ENCODE results near the gene TXNDC11.

The TXNDC11 gene

DNA sequence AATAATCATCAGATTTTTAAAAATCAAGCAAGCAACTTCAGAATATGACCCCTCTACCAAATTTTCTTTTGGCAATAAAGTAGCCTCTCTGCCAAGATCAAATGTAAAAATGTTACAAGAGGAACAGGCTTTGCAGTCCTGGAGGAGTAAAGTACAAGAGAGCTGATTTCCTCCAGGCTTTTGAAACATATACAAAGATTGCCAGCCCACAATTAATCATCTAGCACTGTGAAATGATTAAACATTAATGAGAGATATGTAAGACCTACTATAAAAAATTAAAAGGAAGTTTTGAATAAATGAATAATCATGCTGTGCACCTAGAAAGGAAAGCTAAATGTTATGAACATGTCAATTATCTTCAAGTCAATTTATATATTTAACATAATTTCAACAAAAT, 26.3 kb downstream of the TXNDC11 start:
- DNase-seq = no peak

DNA sequence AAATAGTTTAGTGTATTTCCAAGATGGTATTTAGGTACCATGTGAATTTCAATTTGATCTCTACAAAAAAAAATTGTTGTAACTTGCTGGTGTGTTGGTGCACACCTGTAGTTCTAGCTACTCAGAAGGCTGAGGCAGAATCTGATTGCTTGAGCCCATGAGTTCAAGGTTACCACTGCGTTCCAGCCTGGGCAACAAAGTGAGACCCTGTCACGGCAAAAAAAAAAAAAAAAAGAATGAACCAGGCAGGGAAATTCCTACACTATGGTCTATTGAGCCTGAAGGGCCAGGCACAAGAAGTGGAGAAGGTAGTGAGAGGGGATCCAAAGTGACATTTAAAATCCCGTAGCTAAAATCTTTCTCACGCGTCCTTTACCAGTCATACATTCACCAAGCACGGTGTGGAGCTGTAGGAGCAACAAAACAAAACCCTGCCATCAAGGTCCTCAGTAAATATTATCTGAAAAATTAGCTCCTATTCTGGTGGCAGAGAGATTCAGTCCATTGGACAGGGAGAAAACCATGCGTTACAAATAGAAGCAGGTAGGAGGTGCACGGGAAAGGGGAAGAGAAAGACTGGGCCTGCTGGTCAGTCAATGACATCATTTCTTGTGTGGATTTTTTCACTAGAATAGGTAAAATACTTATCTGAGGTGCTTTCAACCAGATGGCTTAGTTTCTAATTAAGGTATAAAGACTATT, 27.3 kb downstream of the TXNDC11 start:
- no peak for DNase-seq

DNA sequence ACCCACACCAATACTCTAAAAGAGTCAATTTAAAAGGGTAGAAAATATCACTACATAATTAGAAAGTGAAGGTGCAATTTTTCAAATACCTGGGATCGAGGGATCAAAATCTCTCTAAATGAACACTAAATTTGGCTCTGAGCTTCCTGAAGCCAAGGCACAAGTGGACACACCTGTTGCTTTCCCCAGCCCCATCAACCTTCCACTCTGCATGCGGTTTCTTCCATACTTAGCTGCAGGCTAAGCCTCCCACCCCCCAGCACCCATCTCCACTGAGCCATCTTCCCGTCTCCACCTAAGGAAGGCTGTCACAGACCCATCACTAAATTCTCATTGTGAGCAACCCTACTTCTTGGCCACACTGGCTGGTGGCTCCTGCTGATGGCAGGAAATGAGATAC, 30.5 kb downstream of the TXNDC11 start:
- no peak for DNase-seq

DNA sequence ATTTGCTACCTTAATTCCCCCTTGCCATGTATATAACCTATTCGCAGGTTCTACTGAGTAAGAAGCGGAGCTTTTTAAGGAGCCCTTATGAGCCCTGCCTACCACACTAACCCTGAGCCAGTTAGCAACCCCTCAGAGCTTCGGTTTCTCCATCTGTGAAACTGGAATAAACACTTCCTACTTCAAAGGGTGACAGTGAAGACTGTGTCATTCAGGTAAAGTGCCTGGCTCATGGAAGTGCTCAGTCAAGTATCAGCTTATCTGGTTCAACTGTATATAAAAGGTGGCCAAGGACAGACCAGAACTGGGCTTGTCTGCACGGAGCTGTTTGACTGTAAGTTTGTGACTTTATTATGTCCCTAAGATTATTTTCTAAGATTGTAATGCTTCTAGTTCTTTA, 31.0 kb downstream of the TXNDC11 start:
- no peak for DNase-seq

DNA sequence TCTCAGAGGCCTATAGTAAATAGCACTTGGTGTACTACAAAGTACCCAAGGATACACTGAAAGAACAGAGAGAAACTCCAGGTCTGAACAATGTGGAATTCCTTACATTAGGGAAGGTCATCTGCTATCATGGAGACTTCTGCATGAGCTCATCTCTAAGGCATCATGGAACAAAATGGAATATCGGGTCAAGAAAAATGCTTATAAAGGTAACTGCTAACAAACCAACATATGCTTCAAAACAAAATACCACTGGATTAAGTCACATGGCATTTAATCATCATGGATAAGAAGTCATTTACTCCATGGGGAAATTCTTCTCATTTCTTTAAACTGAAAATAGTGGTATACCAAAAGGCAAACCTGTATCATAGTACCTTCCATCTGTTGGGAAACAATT, 34.2 kb downstream of the TXNDC11 start:
- no peak for DNase-seq

DNA sequence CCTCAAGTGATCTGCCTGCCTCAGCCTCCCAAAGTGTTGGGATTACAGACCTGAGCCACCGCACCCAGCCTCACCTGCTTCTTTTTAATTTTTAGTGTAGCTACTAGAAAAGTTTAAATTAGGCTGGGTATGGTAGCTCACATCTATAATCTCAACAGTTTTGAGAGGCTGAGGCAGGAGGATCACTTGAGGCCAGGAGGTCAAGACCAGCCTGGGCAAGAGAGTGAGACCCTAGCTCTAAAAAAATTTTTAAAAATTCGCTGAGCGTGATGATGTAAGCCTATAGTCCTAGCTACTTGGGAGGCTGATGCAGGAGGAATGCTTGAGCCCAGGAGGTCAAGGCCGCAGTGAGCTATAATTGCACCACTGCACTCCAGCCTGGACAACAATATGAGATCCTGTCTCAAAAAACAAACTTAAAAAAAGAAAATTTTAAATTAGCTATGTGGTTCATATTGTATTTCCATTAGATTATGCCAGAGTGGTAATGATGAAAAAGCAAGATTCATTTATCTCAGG, 34.9 kb downstream of the TXNDC11 start:
- no peak for DNase-seq

DNA sequence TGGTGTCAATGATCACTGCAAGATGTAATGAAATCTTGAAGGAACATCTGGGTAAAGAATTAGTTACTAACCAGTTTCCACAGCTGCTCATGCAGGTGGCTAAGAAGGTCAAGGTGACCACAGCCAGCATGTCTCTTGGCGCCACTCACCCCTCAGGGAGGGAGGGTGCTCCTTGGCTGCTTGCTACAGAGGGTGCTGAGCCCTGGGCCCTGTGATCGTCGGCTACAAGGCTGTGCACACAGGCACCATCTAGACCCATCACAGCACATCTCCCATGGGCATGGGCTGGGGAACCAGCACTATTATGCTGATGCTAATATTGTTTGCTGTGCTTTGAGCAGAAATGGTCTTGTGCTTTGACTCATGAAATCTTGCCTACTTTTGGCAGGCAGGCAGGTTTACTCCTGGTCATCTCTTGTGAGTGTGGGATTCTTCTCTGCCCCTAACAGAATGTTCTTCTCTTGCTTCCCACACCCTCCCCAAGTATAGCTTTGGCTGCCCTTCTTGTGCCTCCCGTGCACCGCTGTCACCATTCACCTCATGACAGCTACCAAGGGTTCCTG, 36.4 kb downstream of the TXNDC11 start:
- peak; percentile 49 for DNase-seq

DNA sequence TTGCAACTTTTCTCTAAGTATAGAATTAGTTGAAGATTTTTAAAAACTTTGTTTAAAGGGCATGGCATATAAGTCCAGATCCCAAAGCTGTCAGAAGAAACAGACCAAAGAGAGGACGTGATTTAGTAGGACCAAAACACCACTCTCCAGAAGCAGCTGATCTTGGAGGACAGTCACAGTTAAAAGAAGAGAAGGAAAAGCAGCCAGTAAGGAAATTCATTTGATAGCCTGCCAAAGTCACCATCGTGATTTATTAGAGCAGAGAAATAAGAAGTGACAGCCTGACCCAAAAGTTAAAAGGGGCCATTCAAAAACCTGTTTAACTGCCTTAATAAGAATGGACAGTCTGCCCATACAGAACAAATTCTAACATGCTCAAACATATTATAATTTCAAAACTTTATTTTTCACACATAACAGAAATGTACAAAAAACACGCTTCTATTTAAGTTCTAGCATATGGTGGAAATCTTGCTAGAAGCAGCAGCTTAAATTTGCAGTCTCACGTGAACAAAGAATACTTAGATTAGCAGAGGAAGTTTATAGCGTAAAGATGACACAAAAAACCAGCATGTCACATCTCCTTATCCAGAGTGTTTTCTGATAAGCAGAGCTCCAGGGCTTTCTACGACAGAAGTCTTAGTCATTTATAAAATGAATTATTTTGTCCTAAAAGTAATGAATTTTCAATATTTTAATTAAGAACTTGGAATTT, 37.2 kb downstream of the TXNDC11 start:
- DNase-seq = peak; percentile 81

DNA sequence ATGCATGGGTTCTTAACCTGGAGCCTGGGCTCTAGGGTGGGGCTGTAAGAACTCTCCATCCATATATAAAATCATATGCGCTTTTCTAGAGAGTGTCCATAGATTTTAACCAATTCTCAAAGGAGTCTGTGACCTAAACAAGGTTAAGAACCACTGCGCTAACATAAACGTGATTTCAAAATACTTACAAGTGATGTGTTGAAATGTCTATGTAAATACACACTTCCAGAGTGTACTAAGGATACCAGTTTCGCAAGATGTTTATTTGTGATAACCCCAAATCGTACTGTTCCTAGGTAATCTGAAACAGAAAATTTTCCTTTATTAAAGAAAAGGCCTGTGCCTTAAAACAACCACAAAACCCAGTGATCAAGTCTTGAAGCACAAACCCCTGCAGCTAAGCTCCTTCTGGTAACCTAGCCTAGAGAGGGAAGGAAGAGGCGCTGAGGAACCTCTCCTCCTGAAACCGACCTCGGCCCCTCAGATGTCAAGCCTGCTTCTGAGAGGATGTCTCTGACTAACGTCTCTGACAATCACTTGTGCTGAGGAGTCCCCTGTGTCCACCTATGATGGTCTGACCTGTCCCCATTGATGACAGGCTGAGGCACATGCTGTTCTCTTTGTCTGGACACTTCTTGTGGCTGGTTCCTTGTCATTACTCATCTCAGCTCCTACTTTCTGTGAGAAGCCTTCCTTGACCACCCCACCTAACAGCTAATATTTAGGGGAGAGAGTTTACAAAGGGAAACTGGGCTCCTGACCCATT, 42.2 kb downstream of the TXNDC11 start:
- no peak for DNase-seq

DNA sequence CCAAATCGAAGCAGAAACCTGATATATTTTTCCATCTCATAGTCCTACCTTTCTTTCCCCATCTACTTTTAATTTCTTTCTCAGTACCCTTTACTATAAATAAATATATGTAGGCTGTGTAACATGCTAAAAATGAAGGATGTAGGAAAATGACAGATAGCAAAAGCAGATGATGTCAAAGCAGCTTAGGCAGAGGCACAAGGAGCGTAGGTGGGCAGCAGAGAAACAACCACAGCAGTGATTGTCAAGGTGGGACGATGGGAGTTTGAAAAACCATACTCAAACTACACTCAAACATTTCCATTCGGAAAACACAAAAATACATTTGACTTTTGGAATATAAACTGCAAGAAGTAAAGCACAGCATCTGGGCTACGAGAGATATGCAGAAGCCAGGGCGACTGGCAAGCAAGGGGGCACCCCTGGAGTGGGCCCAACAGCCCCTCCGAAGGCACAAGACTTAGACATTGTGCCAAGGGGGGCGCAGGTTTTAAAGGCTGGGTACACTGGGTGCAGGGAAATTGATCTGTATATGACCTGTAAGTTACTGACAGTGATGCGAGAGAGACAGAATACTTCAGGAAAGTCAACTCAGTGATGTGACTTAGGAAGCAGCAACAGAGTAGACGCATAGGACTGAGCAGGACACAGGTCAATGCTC, 43.3 kb downstream of the TXNDC11 start:
- no peak for DNase-seq

DNA sequence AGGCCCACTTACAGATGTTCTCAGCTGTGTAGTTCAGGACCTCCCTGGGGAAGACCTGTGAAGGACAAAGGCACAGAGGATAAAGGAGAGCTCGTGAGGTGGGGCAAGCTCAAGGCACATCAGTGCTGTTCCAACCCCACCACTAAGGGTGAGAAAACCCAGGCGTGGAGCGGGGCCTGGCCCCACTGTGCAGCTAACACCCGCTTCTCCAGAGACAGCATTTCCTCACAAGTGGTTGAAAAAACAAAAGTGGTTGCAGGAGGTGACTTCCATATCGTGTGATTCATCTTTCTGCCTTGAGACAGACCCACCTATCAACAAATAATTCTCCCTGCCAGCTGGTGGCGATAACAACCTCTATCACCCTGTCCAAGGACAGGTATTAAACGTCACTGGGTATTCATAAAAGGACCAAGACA, 44.4 kb downstream of the TXNDC11 start:
- no peak for DNase-seq

DNA sequence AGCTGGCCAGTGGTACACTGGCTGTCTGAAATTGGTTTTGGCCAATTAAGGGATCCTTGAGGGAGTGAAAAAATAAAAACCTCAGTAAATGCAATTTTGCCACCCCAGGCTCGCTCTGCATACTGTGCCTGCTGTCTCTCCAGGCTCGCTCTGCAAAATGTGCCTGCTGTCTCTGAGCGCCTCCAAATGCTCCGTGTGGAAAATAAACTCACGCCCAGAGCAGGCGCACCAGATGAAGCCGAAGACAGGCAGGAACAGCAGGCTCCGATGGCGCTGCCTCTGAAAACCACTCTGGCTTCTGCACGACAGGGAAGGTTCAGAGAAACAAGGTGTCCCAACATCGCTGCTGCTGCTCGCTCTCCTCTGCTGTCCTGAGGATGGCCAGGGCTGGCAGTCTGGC, 45.3 kb downstream of the TXNDC11 start:
- no peak for DNase-seq

DNA sequence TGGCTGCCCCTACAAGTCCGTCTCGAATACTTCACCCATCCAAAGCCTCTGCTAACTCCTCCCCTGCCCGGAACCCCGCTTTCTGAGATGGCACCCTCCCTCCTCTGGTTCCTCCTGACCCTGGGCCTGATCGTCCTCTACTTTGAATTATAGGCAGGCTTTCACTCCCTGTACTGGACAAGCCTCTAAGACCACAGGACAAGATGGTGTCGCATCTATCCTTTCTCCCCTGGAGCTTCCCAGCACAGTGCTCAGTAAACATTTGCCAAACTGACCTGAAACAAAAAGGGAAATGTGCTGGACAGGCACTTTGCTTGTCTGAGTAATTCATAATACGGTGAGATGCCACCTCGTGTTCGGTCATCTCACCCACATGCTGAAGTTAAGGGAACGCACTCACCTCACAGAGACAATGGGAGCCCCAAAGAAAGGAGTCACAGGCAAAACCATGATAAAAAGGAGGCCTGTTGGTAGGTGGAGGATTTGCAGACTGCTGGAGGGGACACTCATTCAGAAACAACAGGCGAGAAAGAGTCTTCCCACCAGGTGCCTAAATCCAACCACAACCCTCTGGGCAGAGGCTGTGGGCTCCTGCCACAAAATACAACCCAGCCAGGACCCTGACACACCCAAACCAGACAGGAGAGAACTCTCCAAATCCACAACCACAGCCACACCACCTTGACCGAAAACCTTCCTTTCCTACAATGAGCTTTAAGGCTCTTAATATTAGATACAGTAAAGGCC, 46.2 kb downstream of the TXNDC11 start:
- no peak for DNase-seq

DNA sequence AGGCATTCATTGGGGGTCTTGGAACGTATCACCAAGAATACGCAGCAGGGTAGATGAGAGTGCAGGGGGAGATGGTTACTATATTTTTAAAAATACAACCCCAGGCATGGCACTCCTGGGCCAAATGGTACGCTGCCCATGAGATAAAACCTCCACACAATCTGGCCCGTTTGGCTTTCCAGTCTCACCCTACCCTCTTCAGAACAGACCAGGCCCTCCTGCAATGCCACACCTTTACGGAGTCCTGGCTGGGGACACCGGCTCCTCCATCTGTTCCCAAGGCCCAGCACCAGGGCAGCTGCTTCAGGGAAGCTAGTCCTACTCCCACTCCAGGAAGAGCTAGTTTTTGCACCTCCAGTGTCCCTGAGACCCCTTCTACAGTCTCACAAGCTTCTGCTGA, 50.0 kb downstream of the TXNDC11 start:
- DNase-seq = no peak

DNA sequence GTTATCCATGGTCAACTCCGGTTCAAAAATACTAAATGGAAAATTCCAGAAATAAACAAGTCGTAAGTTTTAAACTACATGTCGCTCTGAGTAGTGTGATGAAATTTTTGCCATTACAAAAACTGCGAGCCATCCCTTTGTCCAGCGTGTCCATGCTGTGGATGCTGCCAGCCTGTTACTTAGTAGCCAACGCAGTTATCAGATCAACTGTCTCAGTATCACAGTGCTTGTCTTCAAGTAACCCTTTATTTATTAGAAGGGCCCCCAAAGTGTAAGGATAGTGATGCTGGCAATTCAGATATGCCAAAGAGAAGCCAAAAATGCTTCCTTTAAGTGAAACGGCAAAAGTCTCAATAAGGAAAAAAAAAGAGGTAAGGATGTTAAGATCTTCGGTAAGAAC, 50.5 kb downstream of the TXNDC11 start:
- DNase-seq = no peak

DNA sequence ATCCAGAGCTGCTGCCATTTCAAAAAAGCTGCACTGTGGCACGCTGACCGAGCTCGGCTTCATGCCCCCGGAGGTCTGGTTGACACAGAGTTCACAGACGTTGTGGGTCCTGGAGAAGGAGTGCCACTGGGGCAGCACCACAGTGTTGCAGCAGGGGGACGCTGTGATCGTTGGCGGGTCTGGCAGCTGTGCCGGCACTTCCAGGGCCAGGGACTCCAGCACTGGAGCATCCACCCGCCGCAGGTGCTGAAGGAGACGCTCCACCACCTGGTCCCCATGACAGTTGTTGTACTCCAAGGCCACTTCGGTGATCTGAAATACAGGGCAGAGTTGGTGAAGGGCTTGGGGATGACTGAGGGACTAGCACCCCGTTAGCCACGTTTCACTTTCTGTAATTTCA, 50.9 kb downstream of the TXNDC11 start:
- DNase-seq = no peak

DNA sequence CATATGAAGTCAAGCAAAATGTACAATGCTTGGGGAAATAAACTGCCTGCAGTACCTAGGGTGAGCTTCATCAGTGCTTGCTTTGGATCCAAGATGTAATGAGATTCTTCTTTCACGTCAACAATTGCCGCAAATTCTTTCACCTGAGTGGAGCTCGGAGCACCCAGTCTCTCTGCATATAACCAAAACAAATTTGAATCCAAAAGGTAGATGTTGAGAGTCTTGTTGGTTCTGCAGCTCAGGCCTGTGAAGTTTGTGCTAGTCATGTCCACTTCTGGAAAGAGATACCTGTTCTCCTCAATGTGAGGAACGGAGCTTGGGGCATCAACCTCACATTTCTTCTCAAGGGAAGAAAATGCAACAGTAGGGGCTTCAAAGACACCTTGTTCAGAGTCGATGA, 51.4 kb downstream of the TXNDC11 start:
- DNase-seq = no peak

DNA sequence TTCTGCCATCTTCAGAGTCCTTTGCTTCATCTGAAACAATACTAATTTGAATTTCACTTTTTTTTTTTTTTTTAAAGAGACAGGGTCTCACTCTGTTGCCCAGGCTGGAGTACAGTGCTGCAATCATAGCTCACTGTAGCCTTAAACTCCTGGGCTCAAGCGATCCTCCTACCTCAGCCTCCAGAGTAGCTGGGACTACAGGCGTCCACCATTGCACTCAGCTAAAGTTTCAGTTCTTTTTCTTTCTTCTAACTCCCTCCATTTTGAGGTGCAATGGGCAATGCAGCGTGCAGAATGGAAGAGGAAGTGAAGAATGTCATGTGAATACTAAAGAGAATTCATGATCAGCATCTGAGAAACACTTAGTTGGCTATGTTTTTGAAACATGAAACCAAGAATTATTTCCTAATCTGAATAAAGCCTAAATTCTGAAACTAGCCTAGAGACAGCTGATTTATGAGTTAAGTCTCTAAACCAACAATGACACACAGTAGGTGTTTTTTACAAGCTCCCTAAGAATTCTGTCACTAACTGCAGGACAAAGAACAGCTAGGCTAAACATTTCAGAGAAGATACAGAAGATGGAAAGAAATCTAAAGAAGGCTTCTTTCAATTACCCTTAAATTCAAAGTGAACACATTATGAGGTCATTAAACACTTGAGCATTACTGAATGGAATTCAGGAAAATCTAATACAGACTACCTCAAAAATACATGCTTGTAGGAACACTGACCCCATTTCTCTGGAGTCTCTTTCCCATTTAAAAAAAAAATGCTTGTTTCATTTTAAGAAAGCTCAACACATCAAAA, 53.4 kb downstream of the TXNDC11 start:
- DNase-seq = no peak

DNA sequence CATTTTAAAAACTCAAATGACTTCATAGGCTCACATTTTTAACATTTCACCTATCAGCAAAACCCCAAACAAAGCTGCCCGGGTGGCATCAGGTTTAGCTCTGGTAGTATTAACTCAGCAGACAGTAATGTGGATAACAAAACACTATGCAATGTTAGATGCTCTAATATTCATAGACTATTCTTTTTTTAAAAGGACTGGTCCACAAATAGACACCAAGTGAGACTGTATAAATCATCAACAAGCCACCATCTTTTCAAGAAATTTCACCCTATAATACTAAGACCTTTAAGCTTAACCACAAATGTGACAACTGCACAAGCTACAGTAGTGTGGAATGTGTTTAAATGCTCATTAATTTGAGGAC, 54.2 kb downstream of the TXNDC11 start:
- DNase-seq = no peak

DNA sequence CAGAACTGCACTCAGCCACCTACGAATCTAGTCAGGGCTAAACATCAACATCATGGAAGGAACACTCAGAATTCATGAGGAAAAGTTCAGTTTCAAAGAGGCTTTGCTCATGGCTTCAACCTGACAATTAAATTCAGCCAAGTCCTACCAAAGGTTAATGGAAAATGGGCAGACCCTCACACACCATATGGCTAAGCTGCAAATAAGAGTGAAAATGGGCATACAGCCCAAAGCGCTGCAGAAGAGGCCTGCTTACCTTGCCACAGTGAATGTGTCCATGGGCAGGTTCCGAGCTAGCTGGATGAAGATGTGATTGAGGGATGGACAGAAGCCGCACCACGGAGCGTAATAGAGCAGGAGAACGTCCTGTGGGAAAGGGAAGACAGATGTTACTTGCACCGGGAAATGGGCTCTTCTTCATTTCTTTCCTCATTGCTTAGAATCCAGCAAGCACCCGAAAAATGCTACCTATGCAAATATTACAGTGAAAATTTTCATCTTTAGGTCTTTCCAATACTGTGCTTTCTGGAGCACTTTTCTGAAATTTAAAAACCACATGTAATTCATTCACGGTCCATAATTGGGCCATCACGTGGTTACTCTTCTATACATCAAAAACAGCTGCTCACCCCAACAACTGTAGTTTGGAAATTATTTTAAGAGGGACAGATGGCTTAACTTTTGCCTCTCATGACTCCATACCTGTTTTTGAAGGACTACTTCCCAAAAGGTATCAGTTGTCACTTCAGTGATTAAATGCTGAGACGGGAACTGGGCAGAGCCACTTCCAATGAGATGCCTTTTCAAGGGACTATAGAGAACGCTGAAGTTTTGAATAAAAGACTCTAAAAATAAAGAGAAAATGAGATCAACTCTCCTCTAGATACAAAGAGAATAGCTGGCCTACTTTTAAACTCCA, 54.8 kb downstream of the TXNDC11 start:
- no peak for DNase-seq
